ENCODE measurements around the gene PARD6G.

DNA sequence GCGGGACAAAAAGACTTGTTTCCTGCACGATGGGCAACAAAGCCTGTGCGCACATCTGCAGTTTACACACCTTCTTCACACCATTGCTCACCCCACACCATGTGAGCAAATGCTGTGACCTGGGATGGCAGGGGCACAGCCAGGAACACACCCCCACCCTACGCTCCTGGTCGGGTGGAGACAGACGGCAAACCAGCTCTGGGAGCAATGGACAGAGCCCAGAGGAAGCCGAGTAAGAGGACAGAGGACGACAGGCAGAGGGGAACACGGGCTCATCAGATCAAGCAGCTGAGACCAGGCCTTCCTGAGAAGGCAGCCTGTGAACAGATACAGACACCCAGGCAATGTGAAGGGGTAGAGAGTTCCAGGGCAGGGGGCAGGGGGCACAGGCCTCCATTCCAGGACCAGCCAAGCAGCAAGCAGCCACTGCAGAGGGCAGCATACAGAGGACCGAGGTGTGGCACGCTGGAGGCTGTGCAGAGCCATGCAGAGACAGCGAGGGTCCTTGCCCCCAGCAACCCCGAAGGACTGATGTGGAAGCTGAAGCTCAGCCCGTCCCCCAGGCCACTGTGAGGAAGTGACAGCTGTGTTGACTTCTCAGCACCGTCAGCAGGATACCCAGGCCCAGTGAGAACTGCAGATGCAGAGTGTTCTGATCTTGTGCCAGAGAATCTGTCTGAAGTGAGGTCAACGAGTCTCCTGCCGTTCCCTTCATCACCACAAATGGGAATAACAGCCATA, 46.2 kb downstream of the PARD6G start:
- TF ChIP-seq, protein P1, sequence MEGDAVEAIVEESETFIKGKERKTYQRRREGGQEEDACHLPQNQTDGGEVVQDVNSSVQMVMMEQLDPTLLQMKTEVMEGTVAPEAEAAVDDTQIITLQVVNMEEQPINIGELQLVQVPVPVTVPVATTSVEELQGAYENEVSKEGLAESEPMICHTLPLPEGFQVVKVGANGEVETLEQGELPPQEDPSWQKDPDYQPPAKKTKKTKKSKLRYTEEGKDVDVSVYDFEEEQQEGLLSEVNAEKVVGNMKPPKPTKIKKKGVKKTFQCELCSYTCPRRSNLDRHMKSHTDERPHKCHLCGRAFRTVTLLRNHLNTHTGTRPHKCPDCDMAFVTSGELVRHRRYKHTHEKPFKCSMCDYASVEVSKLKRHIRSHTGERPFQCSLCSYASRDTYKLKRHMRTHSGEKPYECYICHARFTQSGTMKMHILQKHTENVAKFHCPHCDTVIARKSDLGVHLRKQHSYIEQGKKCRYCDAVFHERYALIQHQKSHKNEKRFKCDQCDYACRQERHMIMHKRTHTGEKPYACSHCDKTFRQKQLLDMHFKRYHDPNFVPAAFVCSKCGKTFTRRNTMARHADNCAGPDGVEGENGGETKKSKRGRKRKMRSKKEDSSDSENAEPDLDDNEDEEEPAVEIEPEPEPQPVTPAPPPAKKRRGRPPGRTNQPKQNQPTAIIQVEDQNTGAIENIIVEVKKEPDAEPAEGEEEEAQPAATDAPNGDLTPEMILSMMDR (IDR thresholded peaks at IDR 0.05), result no peak
- TF ChIP-seq POLR2A (IDR thresholded peaks at IDR 0.05), result no peak
